Measurements from ENCODE around the gene DMD.

The DMD gene

DNA sequence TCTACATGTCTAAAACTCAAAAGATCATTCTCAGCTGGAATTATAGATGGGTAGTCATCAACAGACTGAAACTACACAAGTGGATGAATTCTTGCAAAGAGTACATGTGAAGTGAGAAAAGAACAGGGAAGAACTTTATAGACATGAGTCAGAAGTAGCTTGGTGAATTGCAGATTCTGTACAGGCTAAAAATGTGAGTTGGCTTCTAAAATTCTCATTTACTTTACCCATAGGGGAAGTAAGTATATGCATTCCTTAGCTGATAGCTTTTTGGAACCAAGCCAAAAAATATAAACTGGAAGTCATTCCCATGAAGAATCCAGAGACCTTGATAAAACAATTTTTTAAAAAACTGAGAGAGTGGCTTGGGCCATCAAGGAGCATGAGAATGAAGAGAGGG is 1555.3 kb downstream of the DMD start:
- no peak for TF ChIP-seq EZH2phosphoT487 (IDR thresholded peaks at IDR 0.05; ENCODE audit: low read depth)
- Histone ChIP-seq H3K27ac (ENCODE audit: low read length) (peak overlapping the region; percentile 99), H3K36me3 (replicated peaks; ENCODE audit: low read depth, low read length) (peaks cover 12% of the 10 kb centered on the region), H3K4me2 (ENCODE audit: low read length) (peak overlapping the region; percentile 75), H3K79me2 (ENCODE audit: low read length) (no peaks in the 10 kb centered on the region), H3K4me1 (ENCODE audit: low read length) (peaks cover 68% of the 10 kb centered on the region), H2AFZ (ENCODE audit: low read depth, low read length) (no peak overlapping the region), H3K9ac (ENCODE audit: low read length) (peak overlapping the region; percentile 76), H3K9me3 (ENCODE audit: insufficient read depth, low read length) (peaks cover 5% of the 10 kb centered on the region; the same call in 1 of the 2 replicates), H3K4me3 (ENCODE audit: low read length) (0 out of 2 replicates have a peak overlapping the region, but pooled peaks have one; percentile 45), H3K27me3 (ENCODE audit: low read depth, low read length) (no peaks in the 10 kb centered on the region), H4K20me1 (ENCODE audit: insufficient read depth, low read length) (no peaks in the 10 kb centered on the region)

DNA sequence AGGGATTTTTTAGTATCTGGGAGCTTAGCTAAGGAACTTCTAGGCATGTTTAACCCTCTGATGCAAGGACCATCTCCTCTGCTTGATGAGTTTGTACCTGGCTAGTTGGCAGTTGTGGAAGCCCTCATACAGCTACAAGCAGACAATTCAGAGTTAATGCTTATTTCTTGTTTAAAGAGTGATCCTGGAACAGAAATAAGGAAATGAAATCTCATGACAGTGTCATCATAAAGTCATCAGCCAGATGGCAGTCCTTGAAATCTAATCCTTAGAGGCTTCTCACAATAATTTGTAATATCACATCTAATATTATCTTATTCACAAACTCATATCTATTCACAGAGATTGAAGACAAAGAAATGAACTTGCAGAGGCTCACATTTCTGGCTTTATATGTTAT is 1557.9 kb downstream of the DMD start:
- Histone ChIP-seq H2AFZ (ENCODE audit: low read depth, low read length) (no peak overlapping the region), H4K20me1 (ENCODE audit: insufficient read depth, low read length) (no peaks in the 10 kb centered on the region), H3K9ac (ENCODE audit: low read length) (peak overlapping the region; percentile 78), H3K79me2 (ENCODE audit: low read length) (no peaks in the 10 kb centered on the region), H3K36me3 (replicated peaks; ENCODE audit: low read depth, low read length) (peaks cover 12% of the 10 kb centered on the region), H3K9me3 (ENCODE audit: insufficient read depth, low read length) (peaks cover 5% of the 10 kb centered on the region; the same call in 1 of the 2 replicates), H3K27ac (ENCODE audit: low read length) (peak overlapping the region; percentile 99), H3K27me3 (ENCODE audit: low read depth, low read length) (no peaks in the 10 kb centered on the region), H3K4me3 (ENCODE audit: low read length) (peak overlapping the region; percentile 50), H3K4me1 (ENCODE audit: low read length) (peaks cover 66% of the 10 kb centered on the region), H3K4me2 (ENCODE audit: low read length) (peak overlapping the region; percentile 76)
- TF ChIP-seq EZH2phosphoT487 (IDR thresholded peaks at IDR 0.05; ENCODE audit: low read depth) (no peak), CTCF (IDR thresholded peaks at IDR 0.05; ENCODE audit: low read depth, low read length) (no peak)

DNA sequence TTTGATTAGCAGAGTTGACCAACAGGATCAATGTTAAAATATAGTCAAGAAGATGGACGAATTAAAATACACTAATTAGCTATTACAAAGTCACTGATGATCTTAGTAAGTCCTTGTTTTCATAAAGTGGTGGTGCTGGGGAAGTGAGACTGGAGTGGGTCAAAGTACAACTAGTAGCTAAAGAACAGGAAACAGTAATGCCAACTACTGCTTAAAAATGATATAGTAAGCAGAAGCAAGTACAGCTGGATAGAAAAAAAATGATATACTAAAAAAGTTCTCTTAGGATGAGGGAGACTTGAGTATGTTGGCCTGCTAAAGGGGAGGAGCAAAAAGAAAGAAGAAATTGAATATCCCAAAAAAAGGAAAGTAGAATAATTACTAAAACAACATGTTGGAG is 1558.7 kb downstream of the DMD start:
- peaks cover 59% of the 10 kb centered on the region for H3K4me1 ChIP-seq (ENCODE audit: low read length)
- peaks cover 12% of the 10 kb centered on the region for H3K36me3 ChIP-seq (replicated peaks; ENCODE audit: low read depth, low read length)
- H2AFZ ChIP-seq (ENCODE audit: low read depth, low read length): no peak overlapping the region
- H3K9ac ChIP-seq (ENCODE audit: low read length): peak overlapping the region; percentile 78
- H3K4me3 ChIP-seq (ENCODE audit: low read length): peak overlapping the region; percentile 50
- H3K4me2 ChIP-seq (ENCODE audit: low read length): peak overlapping the region; percentile 76
- H3K9me3 ChIP-seq (ENCODE audit: insufficient read depth, low read length): peaks cover 5% of the 10 kb centered on the region; the same call in 1 of the 2 replicates
- H4K20me1 ChIP-seq (ENCODE audit: insufficient read depth, low read length): no peaks in the 10 kb centered on the region
- H3K27ac ChIP-seq (ENCODE audit: low read length): peak overlapping the region; percentile 99
- H3K27me3 ChIP-seq (ENCODE audit: low read depth, low read length): no peaks in the 10 kb centered on the region
- TF ChIP-seq CTCF (IDR thresholded peaks at IDR 0.05; ENCODE audit: low read depth, low read length) (no peak), EZH2phosphoT487 (IDR thresholded peaks at IDR 0.05; ENCODE audit: low read depth) (no peak)
- no peaks in the 10 kb centered on the region for H3K79me2 ChIP-seq (ENCODE audit: low read length)

DNA sequence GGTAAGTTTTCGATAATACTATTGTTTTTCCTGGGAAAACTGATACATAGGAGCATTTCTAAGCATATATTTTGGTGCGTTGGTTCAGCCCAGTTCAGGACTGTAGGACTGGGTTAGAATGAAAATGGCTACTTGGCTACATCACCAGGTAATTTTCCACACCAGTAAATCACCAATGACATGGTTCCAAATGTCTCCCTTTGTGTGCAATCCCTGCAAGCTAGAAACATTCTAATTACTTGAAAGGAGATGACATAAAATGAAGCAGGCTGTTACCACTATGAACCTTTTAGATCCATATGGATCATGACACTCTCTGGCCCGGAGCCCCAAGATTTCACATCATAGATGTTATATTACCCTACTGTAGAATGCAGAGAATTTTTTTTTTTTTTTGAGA is 1562.1 kb downstream of the DMD start:
- TF ChIP-seq EZH2phosphoT487 (IDR thresholded peaks at IDR 0.05; ENCODE audit: low read depth) (no peak), CTCF (IDR thresholded peaks at IDR 0.05; ENCODE audit: low read depth, low read length) (no peak)
- Histone ChIP-seq H3K36me3 (replicated peaks; ENCODE audit: low read depth, low read length) (peaks cover 12% of the 10 kb centered on the region), H4K20me1 (ENCODE audit: insufficient read depth, low read length) (no peaks in the 10 kb centered on the region), H2AFZ (ENCODE audit: low read depth, low read length) (no peak overlapping the region), H3K4me2 (ENCODE audit: low read length) (no peak overlapping the region), H3K9ac (ENCODE audit: low read length) (no peak overlapping the region), H3K27ac (ENCODE audit: low read length) (no peak overlapping the region), H3K79me2 (ENCODE audit: low read length) (no peaks in the 10 kb centered on the region), H3K4me1 (ENCODE audit: low read length) (peaks cover 28% of the 10 kb centered on the region), H3K27me3 (ENCODE audit: low read depth, low read length) (no peaks in the 10 kb centered on the region), H3K9me3 (ENCODE audit: insufficient read depth, low read length) (peaks cover 5% of the 10 kb centered on the region; the same call in 1 of the 2 replicates), H3K4me3 (ENCODE audit: low read length) (no peak overlapping the region)

Measured in OCI-LY3 (cell line).